ENCODE measurements around the gene KLHL5. TPM values are rescaled to one million over a fixed set of nuclear protein-coding genes. Genes with fewer than 3 reads are reported as not detected.

The KLHL5 gene, protein sequence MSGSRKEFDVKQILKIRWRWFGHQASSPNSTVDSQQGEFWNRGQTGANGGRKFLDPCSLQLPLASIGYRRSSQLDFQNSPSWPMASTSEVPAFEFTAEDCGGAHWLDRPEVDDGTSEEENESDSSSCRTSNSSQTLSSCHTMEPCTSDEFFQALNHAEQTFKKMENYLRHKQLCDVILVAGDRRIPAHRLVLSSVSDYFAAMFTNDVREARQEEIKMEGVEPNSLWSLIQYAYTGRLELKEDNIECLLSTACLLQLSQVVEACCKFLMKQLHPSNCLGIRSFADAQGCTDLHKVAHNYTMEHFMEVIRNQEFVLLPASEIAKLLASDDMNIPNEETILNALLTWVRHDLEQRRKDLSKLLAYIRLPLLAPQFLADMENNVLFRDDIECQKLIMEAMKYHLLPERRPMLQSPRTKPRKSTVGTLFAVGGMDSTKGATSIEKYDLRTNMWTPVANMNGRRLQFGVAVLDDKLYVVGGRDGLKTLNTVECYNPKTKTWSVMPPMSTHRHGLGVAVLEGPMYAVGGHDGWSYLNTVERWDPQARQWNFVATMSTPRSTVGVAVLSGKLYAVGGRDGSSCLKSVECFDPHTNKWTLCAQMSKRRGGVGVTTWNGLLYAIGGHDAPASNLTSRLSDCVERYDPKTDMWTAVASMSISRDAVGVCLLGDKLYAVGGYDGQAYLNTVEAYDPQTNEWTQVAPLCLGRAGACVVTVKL
- 10 to 100 TPM; 21.4 to 42.3 (median 25.2) TPM for polyA plus RNA-seq (ENCODE audit: low read depth in 6 of 6)

DNA sequence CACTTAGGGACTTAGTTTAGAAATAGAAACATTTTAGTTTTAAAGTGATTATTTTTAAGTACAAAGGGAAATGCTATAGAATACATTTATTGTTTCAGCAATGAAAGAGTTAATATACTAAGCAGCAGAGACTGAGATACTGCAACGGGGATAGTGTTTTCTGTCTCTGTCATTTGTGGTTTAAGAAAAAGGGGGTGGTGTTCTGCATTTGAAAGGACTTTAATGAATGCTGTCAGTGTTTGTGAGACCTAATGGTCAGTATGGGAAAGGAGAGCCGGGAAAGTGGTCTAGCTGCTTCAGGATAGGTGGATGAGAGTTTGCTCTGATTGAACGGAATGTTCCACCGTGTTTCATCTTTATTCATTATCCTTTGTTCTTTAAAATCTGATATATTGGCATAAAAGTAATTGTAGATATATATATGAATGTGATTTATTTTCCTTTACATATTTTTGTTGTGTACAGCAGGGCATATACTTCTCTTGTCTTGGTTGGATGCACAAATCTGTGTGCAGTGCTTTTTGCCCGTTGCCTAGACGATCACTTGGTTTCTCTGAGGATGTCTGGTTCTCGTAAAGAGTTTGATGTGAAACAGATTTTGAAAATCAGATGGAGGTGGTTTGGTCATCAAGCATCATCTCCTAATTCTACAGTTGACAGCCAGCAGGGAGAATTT lies at the start of gene KLHL5:
Gene KLHL5 (plus strand): TSS at position 139 of the 676 bp plus-strand sequence. CDS start 421 bp downstream, at position 560.
- H3K27me3 Mint-ChIP-seq, result no peaks in the 10 kb centered on the region
- peak within 1 kb of the TSS; percentile 14 to 73 (median 36) for H3K27ac Mint-ChIP-seq
- no peaks in the 10 kb centered on the region for H3K9me3 Mint-ChIP-seq
- peak within 1 kb of the TSS in 1 of 8 donors; percentile 13 for H3K4me3 Mint-ChIP-seq
- peaks cover 0 to 4% of the 10 kb centered on the region in 2 donors for H3K36me3 Mint-ChIP-seq
- ATAC-seq (ENCODE audit: low read depth in 2 of 2), result peak in 1 of 2 donors; percentile 28
- H3K4me1 Mint-ChIP-seq, result peaks cover 30 to 37% (median 37%) of the 10 kb centered on the region in 3 donors
- DNase-seq, result no peak

DNA sequence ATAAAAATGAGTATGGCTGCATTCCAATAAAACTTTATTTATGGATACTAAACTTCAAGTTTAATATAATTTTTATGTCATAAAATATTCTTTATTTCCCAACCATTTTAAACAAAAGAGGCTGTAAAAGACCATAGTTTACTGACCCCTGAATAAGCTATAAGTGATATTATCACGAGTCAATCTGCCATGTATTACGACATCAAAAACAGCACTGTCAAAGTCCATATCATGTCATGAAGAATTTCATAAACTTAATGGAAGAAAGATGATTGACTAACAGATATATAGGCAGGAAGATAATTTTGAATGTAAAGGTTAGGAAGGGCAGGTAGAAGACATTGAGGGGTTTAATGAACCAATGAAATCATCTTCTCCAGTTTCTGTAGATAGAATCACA lies 48.0 kb upstream of the KLHL5 start:
- no peaks in the 10 kb centered on the region for H3K27me3 Mint-ChIP-seq
- H3K36me3 Mint-ChIP-seq, result peaks cover 47 to 52% of the 10 kb centered on the region in 2 donors
- H3K27ac Mint-ChIP-seq, result peak overlapping the region in 5 of 6 donors; percentile 26 to 85 (median 72)
- H3K9me3 Mint-ChIP-seq, result peaks cover 4 to 48% (median 42%) of the 10 kb centered on the region in 7 donors
- H3K4me3 Mint-ChIP-seq, result peak overlapping the region in 1 of 8 donors; percentile 29
- peaks cover 31 to 52% (median 40%) of the 10 kb centered on the region in 3 donors for H3K4me1 Mint-ChIP-seq
- ATAC-seq (ENCODE audit: low read depth in 2 of 2) (no peak), DNase-seq (no peak)

DNA sequence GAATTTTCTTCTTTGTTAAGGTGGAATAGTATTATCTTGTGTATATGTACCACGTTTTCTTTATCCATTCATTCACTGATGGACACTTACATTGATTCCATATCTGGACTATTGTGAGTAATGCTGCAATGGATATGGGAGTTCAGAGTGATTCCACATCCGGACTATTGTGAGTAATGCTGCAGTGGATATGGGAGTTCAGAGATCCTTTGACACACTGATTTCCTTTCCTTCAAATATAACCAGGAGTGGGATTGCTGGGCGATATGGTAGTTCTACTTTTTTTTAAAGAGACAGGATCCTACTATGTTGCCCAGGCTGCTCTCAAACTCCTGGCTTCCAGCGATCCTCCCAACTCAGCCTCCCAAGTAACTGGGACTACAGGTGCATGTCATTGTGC lies 41.9 kb upstream of the KLHL5 start:
- no peak for ATAC-seq (ENCODE audit: low read depth in 2 of 2)
- peaks cover 48 to 52% of the 10 kb centered on the region in 2 donors for H3K36me3 Mint-ChIP-seq

DNA sequence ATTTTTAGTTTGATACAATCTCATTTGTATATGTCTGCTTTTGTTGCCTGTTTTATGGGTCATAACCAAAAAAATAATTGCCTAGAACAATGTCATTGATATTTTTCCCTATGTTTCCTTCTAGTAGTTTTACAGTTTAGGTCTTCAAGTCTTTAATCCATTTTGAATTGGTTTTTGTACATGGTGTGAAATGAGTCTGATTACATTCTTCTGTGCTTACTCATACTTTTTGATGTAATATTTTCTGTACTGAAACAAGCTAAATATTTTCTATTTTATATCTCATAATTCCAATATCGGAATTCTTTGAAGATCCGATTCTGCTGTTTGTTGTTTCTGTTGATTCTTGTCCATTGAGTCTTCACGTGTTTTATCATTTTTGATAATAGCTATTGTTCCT lies 40.4 kb upstream of the KLHL5 start:
- H3K27ac Mint-ChIP-seq, result peak overlapping the region in 3 of 6 donors; percentile 49 to 82 (median 49)
- peaks cover 33 to 38% of the 10 kb centered on the region in 2 donors for H3K36me3 Mint-ChIP-seq
- ATAC-seq (ENCODE audit: low read depth in 2 of 2) (no peak), DNase-seq (no peak)
- no peaks in the 10 kb centered on the region for H3K27me3 Mint-ChIP-seq
- no peak overlapping the region for H3K4me3 Mint-ChIP-seq
- peaks cover 2 to 21% (median 8%) of the 10 kb centered on the region in 7 donors for H3K9me3 Mint-ChIP-seq
- H3K4me1 Mint-ChIP-seq, result peaks cover 40 to 73% (median 55%) of the 10 kb centered on the region in 3 donors

More for the DNA sequence above, 41.9 kb upstream of the KLHL5 start:
- Mint-ChIP-seq H3K27me3 (no peaks in the 10 kb centered on the region), H3K4me1 (peaks cover 39 to 72% (median 56%) of the 10 kb centered on the region in 3 donors), H3K27ac (peak overlapping the region in 2 of 6 donors; percentile 16 to 63), H3K4me3 (peak overlapping the region in 1 of 8 donors; percentile 59), H3K9me3 (peaks cover 4 to 31% (median 19%) of the 10 kb centered on the region in 7 donors)
- no peak for DNase-seq

DNA sequence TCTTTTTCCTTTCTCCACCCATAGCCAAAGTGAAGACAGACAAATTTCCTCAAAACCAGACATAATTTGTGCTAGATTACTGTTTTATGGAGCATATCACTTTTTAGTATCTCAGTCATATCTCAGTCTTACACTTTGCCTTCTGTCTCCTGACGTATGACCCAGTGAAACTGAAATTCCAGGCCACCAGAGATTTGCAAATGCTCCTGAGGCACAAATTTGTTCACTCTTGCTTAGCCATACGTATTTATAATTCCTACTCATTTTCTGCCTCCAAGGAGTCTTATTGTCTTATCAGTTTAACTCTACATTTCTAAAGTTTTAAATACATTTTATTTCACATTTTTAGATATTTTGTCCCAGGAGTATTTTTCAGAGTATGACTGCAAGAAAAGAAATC lies 39.8 kb upstream of the KLHL5 start:
- H3K4me1 Mint-ChIP-seq, result peaks cover 38 to 75% (median 55%) of the 10 kb centered on the region in 3 donors
- H3K27ac Mint-ChIP-seq, result peak overlapping the region in 3 of 6 donors; percentile 6 to 49 (median 33)
- H3K4me3 Mint-ChIP-seq, result peak overlapping the region in 1 of 8 donors; percentile 25
- no peak for DNase-seq
- no peak for ATAC-seq (ENCODE audit: low read depth in 2 of 2)
- peaks cover 0 to 18% (median 5%) of the 10 kb centered on the region in 7 donors for H3K9me3 Mint-ChIP-seq
- peaks cover 33 to 34% of the 10 kb centered on the region in 2 donors for H3K36me3 Mint-ChIP-seq
- H3K27me3 Mint-ChIP-seq, result no peaks in the 10 kb centered on the region

DNA sequence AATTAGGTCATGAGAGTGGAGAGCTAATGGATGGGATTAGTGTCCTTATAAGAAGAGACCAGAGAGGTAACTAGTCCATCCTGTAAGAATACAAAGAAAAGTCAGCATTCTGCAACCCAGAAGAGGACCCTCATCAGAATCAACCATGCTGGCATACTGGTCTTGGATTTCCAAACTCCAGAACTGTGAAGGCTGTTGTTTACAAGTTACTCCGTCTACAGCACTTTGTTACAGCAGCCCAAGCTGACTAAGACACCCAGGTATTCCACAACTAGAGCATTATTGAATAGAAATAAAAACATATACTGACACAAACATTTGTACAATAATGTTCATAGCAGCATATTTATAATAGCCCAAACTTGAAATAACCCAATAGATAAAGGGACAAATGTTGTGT lies 39.0 kb upstream of the KLHL5 start:
- no peaks in the 10 kb centered on the region for H3K27me3 Mint-ChIP-seq
- peaks cover 30 to 32% of the 10 kb centered on the region in 2 donors for H3K36me3 Mint-ChIP-seq
- no peak for DNase-seq
- peak overlapping the region in 3 of 6 donors; percentile 8 to 65 (median 38) for H3K27ac Mint-ChIP-seq
- no peak for ATAC-seq (ENCODE audit: low read depth in 2 of 2)
- peaks cover 40 to 82% (median 55%) of the 10 kb centered on the region in 3 donors for H3K4me1 Mint-ChIP-seq
- H3K4me3 Mint-ChIP-seq, result peak overlapping the region in 4 of 8 donors; percentile 1 to 17 (median 10)
- H3K9me3 Mint-ChIP-seq, result peaks cover 0 to 13% (median 0%) of the 10 kb centered on the region in 7 donors

DNA sequence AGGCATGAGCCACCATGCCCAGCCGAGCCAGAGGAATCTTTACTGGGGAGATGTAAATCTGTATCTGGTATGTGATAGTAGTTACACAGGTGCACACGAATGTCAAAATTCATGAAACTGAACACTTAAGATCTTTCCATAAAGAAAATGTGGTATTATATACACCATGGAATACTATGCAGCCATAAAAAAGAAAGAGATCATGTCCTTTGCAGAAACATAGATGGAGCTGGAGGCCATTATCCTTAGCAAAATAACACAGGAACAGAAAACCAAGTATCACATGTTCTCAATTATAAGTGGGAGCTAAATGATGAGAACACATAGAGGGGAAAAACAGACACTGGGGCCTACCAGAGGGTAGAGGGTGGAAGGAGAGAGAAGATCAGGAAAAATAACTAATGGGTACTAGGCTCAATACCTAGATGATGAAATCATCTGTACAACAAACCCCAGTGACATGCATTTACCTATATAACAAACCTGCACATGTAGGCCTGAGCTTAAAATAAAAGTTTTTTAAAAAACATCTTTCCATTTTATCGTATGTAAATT lies 37.6 kb upstream of the KLHL5 start:
- ATAC-seq (ENCODE audit: low read depth in 2 of 2) (no peak), DNase-seq (no peak)
- Mint-ChIP-seq H3K27ac (peak overlapping the region in 4 of 6 donors; percentile 38 to 87 (median 78)), H3K4me3 (peak overlapping the region in 4 of 8 donors; percentile 10 to 61 (median 22)), H3K4me1 (peaks cover 41 to 80% (median 55%) of the 10 kb centered on the region in 3 donors), H3K9me3 (peaks cover 0 to 6% (median 0%) of the 10 kb centered on the region in 7 donors), H3K36me3 (peaks cover 19 to 26% of the 10 kb centered on the region in 2 donors), H3K27me3 (no peaks in the 10 kb centered on the region)

DNA sequence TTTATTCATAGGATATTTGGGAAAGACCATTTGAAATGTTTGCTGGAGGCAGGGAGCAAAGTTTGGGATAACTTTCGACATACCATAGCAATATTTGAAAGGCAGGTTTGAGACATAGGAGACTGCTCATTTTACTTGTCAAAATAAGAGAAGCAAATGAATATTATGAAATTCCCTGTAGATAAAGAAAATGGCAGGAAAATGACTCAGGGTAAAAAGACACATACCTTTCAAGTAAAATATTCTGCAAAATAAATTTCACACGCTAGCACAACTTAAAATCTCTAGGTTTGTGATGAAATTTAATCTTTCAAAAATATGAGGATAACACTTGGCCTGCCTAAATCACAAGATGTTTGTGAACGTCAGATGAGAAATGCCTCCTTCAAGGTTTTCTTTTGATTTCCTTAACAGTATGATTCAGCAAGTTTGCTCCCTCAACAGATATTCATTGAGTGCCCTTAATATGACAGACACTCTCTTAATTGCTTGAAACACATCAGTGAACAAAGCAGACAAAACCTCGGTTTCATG lies 36.4 kb upstream of the KLHL5 start:
- H3K36me3 Mint-ChIP-seq, result peaks cover 18 to 32% of the 10 kb centered on the region in 2 donors
- H3K27me3 Mint-ChIP-seq, result no peaks in the 10 kb centered on the region
- no peak for ATAC-seq (ENCODE audit: low read depth in 2 of 2)
- H3K27ac Mint-ChIP-seq, result peak overlapping the region in 5 of 6 donors; percentile 44 to 87 (median 69)
- no peak for DNase-seq
- H3K4me1 Mint-ChIP-seq, result peaks cover 40 to 76% (median 54%) of the 10 kb centered on the region in 3 donors
- peak overlapping the region in 6 of 8 donors; percentile 18 to 79 (median 50) for H3K4me3 Mint-ChIP-seq
- peaks cover 0 to 6% (median 0%) of the 10 kb centered on the region in 7 donors for H3K9me3 Mint-ChIP-seq

DNA sequence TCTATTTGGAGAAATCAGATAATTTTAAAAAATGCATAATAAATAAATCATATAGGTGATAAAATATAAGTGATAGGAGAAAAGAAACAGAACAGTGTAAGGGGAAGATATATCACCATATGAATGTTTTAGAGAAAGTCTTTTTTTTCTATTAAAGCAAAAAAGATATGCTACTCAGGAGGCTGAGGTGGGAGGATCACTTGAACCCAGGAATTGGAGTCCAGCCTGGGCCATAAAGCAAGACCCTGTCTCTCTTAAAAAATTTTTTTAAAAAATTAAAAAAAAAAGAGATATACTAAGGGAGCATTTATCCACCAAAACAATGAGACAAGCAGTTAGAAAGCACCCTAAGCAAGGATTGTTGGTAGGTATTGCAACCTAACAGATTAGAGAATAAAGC lies 35.9 kb upstream of the KLHL5 start:
- Mint-ChIP-seq H3K9me3 (peaks cover 0 to 6% (median 0%) of the 10 kb centered on the region in 7 donors), H3K27ac (peak overlapping the region in 5 of 6 donors; percentile 26 to 87 (median 69)), H3K4me1 (peaks cover 40 to 71% (median 54%) of the 10 kb centered on the region in 3 donors), H3K27me3 (no peaks in the 10 kb centered on the region), H3K4me3 (peak overlapping the region in 7 of 8 donors; percentile 12 to 79 (median 33)), H3K36me3 (peaks cover 18 to 32% of the 10 kb centered on the region in 2 donors)
- ATAC-seq (ENCODE audit: low read depth in 2 of 2) (no peak), DNase-seq (no peak)

DNA sequence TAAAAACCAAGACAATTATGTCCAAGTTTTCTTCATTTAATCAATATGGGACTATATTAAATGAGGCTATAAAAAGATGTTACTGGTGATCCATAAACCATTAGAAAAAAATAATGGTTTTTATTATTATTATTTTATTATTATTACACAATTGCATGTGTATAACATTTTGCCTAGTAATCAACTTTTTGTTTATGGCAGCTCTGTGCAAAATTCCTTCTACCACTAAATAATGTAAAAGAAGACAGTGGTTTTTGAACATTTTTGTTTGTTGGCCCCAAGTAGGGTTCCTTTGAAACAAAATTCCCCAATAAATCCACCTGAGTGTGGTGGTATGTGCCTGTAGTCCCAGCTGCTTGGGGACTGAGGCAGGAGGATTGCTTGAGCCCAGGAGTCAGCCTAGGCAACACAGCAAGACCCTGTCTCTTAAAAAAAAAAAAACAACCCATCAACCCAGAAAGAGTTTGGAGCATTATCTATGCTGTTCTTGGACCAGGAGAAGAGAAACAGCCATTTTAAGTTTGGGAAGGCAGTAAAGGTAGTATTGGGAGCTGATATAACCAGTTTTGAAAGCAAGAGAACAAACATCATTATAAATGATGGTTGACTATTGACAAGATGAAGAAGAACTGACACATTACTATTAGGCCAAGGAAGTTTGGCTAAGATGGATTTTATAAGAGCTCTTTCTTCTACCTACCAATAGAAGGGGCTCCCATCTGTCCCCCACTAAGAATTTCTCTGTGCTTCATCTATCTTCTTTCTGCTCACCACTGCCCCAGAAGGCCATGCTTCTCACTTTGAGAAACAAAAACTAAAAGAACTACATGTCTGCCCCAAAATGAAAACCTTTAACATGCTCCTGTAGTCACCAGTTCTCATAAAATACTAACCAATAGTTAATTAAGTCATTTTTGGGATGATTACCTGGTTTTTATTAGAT lies 32.0 kb upstream of the KLHL5 start:
- Mint-ChIP-seq H3K4me3 (peak overlapping the region; percentile 76 to 95 (median 94)), H3K9me3 (no peaks in the 10 kb centered on the region), H3K27ac (peak overlapping the region; percentile 62 to 93 (median 84)), H3K4me1 (peaks cover 23 to 61% (median 33%) of the 10 kb centered on the region in 3 donors), H3K27me3 (no peaks in the 10 kb centered on the region), H3K36me3 (peaks cover 0 to 10% of the 10 kb centered on the region in 2 donors)
- ATAC-seq (ENCODE audit: low read depth in 2 of 2) (peak; percentile 30 to 34), DNase-seq (peak; percentile 20)

DNA sequence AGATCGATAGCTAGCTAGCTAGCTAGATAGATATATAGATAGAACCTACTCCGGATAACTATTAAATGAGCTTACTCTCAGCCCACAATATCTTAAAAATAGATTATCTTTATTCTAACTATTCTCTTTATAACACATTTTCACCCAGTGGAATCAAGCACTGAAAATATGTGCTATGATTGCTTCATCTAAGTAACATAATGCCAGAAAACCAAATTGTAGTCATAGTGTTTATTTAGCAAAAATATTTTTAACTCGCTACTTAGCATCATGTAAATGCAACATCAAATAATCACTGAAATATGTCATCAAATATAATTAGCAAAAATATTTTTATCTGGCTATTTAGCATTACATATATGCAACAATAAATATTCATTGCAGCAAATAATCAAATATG lies 31.3 kb upstream of the KLHL5 start:
- H3K27ac Mint-ChIP-seq, result peak overlapping the region; percentile 62 to 93 (median 75)
- H3K9me3 Mint-ChIP-seq, result no peaks in the 10 kb centered on the region
- ATAC-seq (ENCODE audit: low read depth in 2 of 2) (no peak), DNase-seq (no peak)
- H3K4me1 Mint-ChIP-seq, result peaks cover 19 to 54% (median 26%) of the 10 kb centered on the region in 3 donors
- peaks cover 0 to 10% of the 10 kb centered on the region in 2 donors for H3K36me3 Mint-ChIP-seq
- no peaks in the 10 kb centered on the region for H3K27me3 Mint-ChIP-seq
- H3K4me3 Mint-ChIP-seq, result peak overlapping the region; percentile 76 to 95 (median 94)

Data from naive B cell (primary cell).